ENCODE measurements around the gene SON. TPM values are rescaled to one million over a fixed set of nuclear protein-coding genes. Genes with fewer than 3 reads are reported as not detected.

The SON gene
- total RNA-seq, 1 donor from 2014 or later: 249 TPM

DNA sequence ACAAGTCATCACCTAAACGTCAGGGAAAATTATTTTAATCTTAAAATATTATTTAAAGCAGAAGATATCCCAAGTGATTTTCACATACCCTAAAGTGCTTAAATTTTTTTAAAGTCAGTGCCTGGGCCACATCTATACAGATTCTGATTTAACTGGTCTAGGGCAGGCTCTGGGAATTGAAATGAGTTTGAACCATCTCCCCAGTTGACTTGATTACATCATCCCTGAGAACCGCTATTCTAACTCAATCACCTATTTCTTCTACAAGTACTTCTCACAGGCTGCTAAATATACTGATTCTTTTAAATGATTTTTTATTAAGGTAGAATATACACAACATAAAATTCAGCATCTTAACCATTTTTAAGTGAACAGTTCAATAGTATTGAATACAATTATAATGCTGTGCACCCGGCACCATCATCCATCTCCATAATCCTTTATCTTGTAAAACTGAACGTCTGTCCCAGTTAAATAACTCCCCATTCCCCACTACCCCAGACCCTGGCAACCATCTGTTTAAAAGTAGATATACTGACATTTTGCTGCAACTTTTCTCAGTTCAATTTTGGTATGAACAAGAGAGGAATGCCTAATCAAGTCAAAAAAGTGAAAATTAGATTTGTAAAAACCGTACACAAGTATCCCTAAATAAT, 20.4 kb upstream of the SON start:
- Mint-ChIP-seq H3K27ac (ENCODE audit: unreplicated experiment) (no peak overlapping the region), H3K27me3 (ENCODE audit: unreplicated experiment) (no peaks in the 10 kb centered on the region), H3K4me1 (ENCODE audit: unreplicated experiment) (no peaks in the 10 kb centered on the region), H3K4me3 (ENCODE audit: unreplicated experiment) (no peak overlapping the region), H3K36me3 (ENCODE audit: unreplicated experiment) (peaks cover 36% of the 10 kb centered on the region), H3K9me3 (ENCODE audit: unreplicated experiment) (no peaks in the 10 kb centered on the region)
- no peak for DNase-seq (ENCODE audit: extremely low spot score, unreplicated experiment)
- TF ChIP-seq, protein P1, sequence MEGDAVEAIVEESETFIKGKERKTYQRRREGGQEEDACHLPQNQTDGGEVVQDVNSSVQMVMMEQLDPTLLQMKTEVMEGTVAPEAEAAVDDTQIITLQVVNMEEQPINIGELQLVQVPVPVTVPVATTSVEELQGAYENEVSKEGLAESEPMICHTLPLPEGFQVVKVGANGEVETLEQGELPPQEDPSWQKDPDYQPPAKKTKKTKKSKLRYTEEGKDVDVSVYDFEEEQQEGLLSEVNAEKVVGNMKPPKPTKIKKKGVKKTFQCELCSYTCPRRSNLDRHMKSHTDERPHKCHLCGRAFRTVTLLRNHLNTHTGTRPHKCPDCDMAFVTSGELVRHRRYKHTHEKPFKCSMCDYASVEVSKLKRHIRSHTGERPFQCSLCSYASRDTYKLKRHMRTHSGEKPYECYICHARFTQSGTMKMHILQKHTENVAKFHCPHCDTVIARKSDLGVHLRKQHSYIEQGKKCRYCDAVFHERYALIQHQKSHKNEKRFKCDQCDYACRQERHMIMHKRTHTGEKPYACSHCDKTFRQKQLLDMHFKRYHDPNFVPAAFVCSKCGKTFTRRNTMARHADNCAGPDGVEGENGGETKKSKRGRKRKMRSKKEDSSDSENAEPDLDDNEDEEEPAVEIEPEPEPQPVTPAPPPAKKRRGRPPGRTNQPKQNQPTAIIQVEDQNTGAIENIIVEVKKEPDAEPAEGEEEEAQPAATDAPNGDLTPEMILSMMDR (IDR thresholded peaks at IDR 0.05): no peak

DNA sequence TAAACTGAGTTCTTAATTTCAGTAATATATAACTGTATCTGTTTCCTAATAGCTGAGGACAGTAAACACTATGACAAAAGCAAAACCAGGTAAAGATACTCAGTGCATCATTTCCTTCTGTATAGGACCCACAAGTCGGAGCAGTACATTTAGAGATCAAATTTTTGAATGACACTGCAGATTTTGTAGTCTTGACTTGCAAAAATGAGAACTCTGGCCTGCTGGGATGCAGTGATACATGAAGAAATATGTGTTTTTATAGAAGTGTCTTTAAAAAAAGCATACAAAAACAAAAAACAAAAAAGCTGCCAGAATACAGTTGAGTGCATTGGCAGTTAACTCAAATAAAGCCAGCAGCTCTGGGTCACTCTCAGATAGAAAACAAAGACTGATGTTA, 19.9 kb upstream of the SON start:
- Mint-ChIP-seq H3K4me3 (ENCODE audit: unreplicated experiment) (no peak overlapping the region), H3K36me3 (ENCODE audit: unreplicated experiment) (peaks cover 35% of the 10 kb centered on the region)

DNA sequence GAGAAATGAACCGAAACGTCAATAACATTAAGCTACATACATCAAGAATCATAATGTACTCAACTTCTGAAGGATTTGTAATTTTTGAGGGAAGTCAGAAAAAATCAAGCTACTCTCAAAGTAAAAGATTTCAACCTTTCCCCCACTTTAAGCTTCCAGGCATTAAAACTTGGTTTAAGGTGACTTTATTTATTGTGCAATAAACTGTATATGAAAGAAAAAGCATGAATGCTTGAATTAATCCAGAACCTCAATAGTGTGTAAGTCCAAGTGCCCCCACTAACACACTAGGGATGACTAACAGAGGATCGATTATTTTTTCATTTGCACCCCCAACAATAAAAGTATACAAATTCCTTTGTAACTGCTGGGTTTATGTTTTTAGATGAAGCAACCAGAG, 11.8 kb upstream of the SON start:
- no peaks in the 10 kb centered on the region for H3K4me1 Mint-ChIP-seq (ENCODE audit: unreplicated experiment)
- H3K9me3 Mint-ChIP-seq (ENCODE audit: unreplicated experiment): no peaks in the 10 kb centered on the region
- TF ChIP-seq, protein P1 (IDR thresholded peaks at IDR 0.05): no peak
- DNase-seq (ENCODE audit: extremely low spot score, unreplicated experiment): no peak
- no peak overlapping the region for H3K27ac Mint-ChIP-seq (ENCODE audit: unreplicated experiment)
- H3K27me3 Mint-ChIP-seq (ENCODE audit: unreplicated experiment): no peaks in the 10 kb centered on the region
- H3K4me3 Mint-ChIP-seq (ENCODE audit: unreplicated experiment): no peak overlapping the region
- H3K36me3 Mint-ChIP-seq (ENCODE audit: unreplicated experiment): peaks cover 55% of the 10 kb centered on the region

More for the DNA sequence above, 19.9 kb upstream of the SON start:
- H3K9me3 Mint-ChIP-seq (ENCODE audit: unreplicated experiment): no peaks in the 10 kb centered on the region
- no peaks in the 10 kb centered on the region for H3K4me1 Mint-ChIP-seq (ENCODE audit: unreplicated experiment)
- DNase-seq (ENCODE audit: extremely low spot score, unreplicated experiment): no peak
- TF ChIP-seq, protein P1 (IDR thresholded peaks at IDR 0.05): no peak
- H3K27me3 Mint-ChIP-seq (ENCODE audit: unreplicated experiment): no peaks in the 10 kb centered on the region
- H3K27ac Mint-ChIP-seq (ENCODE audit: unreplicated experiment): no peak overlapping the region

DNA sequence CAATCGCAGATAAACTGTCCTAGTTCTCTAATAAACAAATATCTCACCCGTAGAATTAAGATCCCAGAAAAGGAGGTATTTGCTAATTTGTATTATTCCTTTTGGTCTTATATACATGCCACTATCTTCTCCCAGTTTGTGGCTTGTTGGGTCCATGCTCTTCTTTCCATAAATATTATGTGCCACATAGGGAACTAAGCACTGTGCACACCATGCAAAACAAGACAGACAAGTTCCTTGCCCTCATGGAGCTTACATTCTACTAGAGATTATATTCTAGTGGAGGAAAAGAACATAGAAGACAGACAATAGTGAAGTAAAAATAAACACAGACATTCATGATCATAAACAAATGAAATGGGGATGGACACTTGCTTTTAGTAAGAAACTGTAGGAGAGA, 5.6 kb upstream of the SON start:
- Mint-ChIP-seq H3K4me1 (ENCODE audit: unreplicated experiment) (peaks cover 17% of the 10 kb centered on the region), H3K36me3 (ENCODE audit: unreplicated experiment) (peaks cover 32% of the 10 kb centered on the region), H3K4me3 (ENCODE audit: unreplicated experiment) (no peak overlapping the region), H3K27me3 (ENCODE audit: unreplicated experiment) (no peaks in the 10 kb centered on the region), H3K27ac (ENCODE audit: unreplicated experiment) (no peak overlapping the region), H3K9me3 (ENCODE audit: unreplicated experiment) (no peaks in the 10 kb centered on the region)
- DNase-seq (ENCODE audit: extremely low spot score, unreplicated experiment): no peak
- TF ChIP-seq, protein P1 (IDR thresholded peaks at IDR 0.05): no peak

DNA sequence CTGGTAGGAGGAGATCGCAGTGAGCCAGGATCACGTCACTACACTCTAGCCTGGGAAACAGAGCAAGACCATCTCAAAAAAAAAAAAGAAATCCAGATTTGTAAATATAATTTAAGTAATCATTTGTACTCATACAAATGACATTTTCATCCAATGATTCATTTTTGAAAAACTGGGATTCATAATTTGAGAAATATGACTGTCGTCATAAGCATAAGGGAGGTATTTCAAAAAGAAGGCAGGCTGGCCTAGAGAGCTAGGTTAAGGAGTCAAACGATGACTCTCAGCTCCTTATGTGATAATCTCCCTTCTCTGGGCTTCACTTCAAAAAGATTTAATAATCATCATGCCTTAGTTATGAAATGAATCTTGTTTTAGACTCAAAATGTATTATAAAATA, 3.2 kb upstream of the SON start:
- TF ChIP-seq, protein P1 (IDR thresholded peaks at IDR 0.05): no peak
- DNase-seq (ENCODE audit: extremely low spot score, unreplicated experiment): no peak

More for the DNA sequence above, 3.2 kb upstream of the SON start:
- H3K27me3 Mint-ChIP-seq (ENCODE audit: unreplicated experiment): no peaks in the 10 kb centered on the region
- no peaks in the 10 kb centered on the region for H3K9me3 Mint-ChIP-seq (ENCODE audit: unreplicated experiment)
- H3K36me3 Mint-ChIP-seq (ENCODE audit: unreplicated experiment): peaks cover 19% of the 10 kb centered on the region
- peaks cover 23% of the 10 kb centered on the region for H3K4me1 Mint-ChIP-seq (ENCODE audit: unreplicated experiment)
- H3K27ac Mint-ChIP-seq (ENCODE audit: unreplicated experiment): no peak overlapping the region
- no peak overlapping the region for H3K4me3 Mint-ChIP-seq (ENCODE audit: unreplicated experiment)

Data from osteocyte (in vitro differentiated cells).